GM12801 (cell line): ENCODE measurements around the gene SLC38A5.

Experiments
- CTCF ChIP-seq: IDR thresholded peaks from one replicate; pipeline ENCODE4 v1.5.1; 2011; ENCODE audit warnings: control low read depth; ENCODE audit not compliant: insufficient read length; ENCODE audit errors: extremely low read depth

SLC38A5 gene

GRCh38 chrX:48504261-48504660 lies 34.2 kb upstream of the SLC38A5 start:
- no peak for TF ChIP-seq CTCF

GRCh38 chrX:48498374-48498809 lies 28.3 kb upstream of the SLC38A5 start:
- TF ChIP-seq CTCF: no peak

GRCh38 chrX:48497871-48498270 lies 27.8 kb upstream of the SLC38A5 start:
- TF ChIP-seq CTCF: no peak

GRCh38 chrX:48496660-48497059 lies 26.6 kb upstream of the SLC38A5 start:
- no peak for TF ChIP-seq CTCF

GRCh38 chrX:48493890-48494364 lies 23.9 kb upstream of the SLC38A5 start:
- no peak for TF ChIP-seq CTCF

- TF ChIP-seq CTCF: no peak
Measured at GRCh38 chrX:48492293-48492910, 22.3 kb upstream of the SLC38A5 start.

GRCh38 chrX:48491809-48492208 lies 21.7 kb upstream of the SLC38A5 start:
- no peak for TF ChIP-seq CTCF
